ENCODE results near the gene DSTN.

DNA sequence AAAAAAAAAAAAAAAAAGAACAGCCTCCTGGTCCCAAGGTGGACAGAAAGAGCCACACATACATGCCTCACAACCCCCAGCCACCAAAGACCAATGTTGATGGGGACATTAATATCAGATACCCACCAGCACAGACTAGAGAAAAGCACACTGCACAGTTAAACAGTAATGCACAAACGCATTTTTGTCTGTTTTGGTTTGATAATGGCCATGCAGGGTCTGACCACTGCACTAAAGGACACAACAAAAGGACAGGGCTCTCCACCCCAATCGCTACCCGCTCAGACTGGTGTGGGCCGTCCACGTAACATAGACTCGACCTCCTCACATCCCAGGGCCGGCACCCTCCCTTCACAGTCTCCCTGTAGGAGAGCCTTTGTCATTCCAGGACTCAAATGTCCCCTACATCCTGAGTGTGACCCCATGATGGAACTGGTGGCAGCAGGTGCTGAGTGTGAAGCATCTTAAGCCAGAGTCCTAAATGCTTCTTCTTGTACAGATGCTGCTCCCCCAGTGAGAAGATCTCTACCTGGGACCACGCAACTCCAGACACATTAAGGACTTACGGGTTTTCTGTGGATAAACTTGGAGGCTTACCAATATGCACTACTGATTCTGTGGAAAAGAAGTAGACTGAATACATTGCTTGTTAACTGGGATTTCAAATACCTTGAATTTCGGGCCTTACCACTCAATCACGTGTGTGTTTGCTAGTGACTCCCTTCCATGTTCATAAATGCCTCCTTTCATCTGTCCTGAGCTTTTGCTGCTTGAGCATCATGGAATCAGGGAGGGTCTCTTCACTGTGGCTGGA lies 84.2 kb downstream of the DSTN start:
- TF ChIP-seq, protein P1, sequence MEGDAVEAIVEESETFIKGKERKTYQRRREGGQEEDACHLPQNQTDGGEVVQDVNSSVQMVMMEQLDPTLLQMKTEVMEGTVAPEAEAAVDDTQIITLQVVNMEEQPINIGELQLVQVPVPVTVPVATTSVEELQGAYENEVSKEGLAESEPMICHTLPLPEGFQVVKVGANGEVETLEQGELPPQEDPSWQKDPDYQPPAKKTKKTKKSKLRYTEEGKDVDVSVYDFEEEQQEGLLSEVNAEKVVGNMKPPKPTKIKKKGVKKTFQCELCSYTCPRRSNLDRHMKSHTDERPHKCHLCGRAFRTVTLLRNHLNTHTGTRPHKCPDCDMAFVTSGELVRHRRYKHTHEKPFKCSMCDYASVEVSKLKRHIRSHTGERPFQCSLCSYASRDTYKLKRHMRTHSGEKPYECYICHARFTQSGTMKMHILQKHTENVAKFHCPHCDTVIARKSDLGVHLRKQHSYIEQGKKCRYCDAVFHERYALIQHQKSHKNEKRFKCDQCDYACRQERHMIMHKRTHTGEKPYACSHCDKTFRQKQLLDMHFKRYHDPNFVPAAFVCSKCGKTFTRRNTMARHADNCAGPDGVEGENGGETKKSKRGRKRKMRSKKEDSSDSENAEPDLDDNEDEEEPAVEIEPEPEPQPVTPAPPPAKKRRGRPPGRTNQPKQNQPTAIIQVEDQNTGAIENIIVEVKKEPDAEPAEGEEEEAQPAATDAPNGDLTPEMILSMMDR (IDR thresholded peaks at IDR 0.05): no peak
- no peak for TF ChIP-seq POLR2A (IDR thresholded peaks at IDR 0.05)

All from esophagus squamous epithelium (tissue), 4 donors.